IMR-90 (cell line): ENCODE measurements around the gene TNS3. TPM values are rescaled to one million over a fixed set of nuclear protein-coding genes. Genes with fewer than 3 reads are reported as not detected.

Source experiments
- ATAC-seq: fragments of 200-7000 bp; cut with Tn5 transposase; 2 replicates; pipeline ENCODE4 v1.9.1; 2020; ENCODE audit warnings: low read depth, mild to moderate bottlenecking, moderate library complexity
- BruUV-seq: library from RNA; stranded (reverse); fragments of 400-500 nt; replicated peaks from 2 replicates; lab custom pipeline; 2021; lab: Mats Ljungman, UMichigan
- CTCF ChIA-PET: fragments of 300-600 bp; formaldehyde crosslinking; extraction: SDS; loops from one replicate; lab custom pipeline; 2021; ENCODE audit warnings: antibody characterized with exemption; lab: Yijun Ruan, JAX
- POLR2A ChIA-PET: fragments of 300-600 bp; sonication (Branson Sonifier 250); formaldehyde crosslinking; loops from one replicate; lab custom pipeline; 2022; ENCODE audit warnings: antibody characterized with exemption; ENCODE audit not compliant: unreplicated experiment; lab: Charles Lee
- DNase-seq: peaks from one replicate; pipeline ENCODE4 v3.0.0; 2013
- H2AFZ ChIP-seq: replicated peaks from 2 replicates; pipeline ENCODE3; 2013; ENCODE audit warnings: low read length, mild to moderate bottlenecking; ENCODE audit not compliant: poor library complexity
- H2AK5ac ChIP-seq: 2 replicates; pipeline ENCODE4 v1.6.1; 2013; ENCODE audit warnings: low read depth, low read length, inconsistent platforms
- H2AK9ac ChIP-seq: replicated peaks from 2 replicates; pipeline ENCODE3; 2013; ENCODE audit warnings: mild to moderate bottlenecking, low read depth, low read length, moderate library complexity; ENCODE audit not compliant: poor library complexity
- H2BK120ac ChIP-seq: 2 replicates; pipeline ENCODE4 v1.6.1; 2013; ENCODE audit warnings: low read depth, low read length, inconsistent platforms
- H2BK15ac ChIP-seq: 3 replicates; pipeline ENCODE4 v1.6.1; 2013; ENCODE audit warnings: low read depth, low read length, inconsistent platforms
- H2BK20ac ChIP-seq: 2 replicates; pipeline ENCODE4 v1.6.1; 2013; ENCODE audit warnings: low read depth, mild to moderate bottlenecking, inconsistent platforms, low read length, moderate library complexity
- H2BK5ac ChIP-seq: 2 replicates; pipeline ENCODE4 v1.6.1; 2013; ENCODE audit warnings: mild to moderate bottlenecking, low read depth, low read length, inconsistent platforms; ENCODE audit not compliant: poor library complexity, severe bottlenecking
- H3K14ac ChIP-seq: replicated peaks from 2 replicates; pipeline ENCODE4 v1.6.1; 2013; ENCODE audit warnings: low read depth, low read length, inconsistent platforms
- H3K18ac ChIP-seq: 2 replicates; pipeline ENCODE4 v1.6.1; 2013; ENCODE audit warnings: low read depth, low read length, control low read depth
- H3K23ac ChIP-seq: 2 replicates; pipeline ENCODE4 v1.6.1; 2013; ENCODE audit warnings: low read depth, low read length, inconsistent platforms
- H3K27ac ChIP-seq: 2 replicates; pipeline ENCODE4 v1.5.1; 2013; ENCODE audit warnings: mild to moderate bottlenecking, control low read depth, low read length; ENCODE audit not compliant: insufficient read depth
- H3K27me3 ChIP-seq: 2 replicates; pipeline ENCODE4 v1.6.1; 2013; ENCODE audit warnings: low read length; ENCODE audit not compliant: control insufficient read depth, insufficient read depth
- H3K36me3 ChIP-seq: 2 replicates; pipeline ENCODE4 v1.6.1; 2013; ENCODE audit warnings: low read length, mixed read lengths; ENCODE audit not compliant: control insufficient read depth, insufficient read depth
- H3K4ac ChIP-seq: 2 replicates; pipeline ENCODE4 v1.6.1; 2013; ENCODE audit warnings: low read depth, low read length, inconsistent platforms
- H3K4me1 ChIP-seq: 2 replicates; pipeline ENCODE4 v1.6.1; 2013; ENCODE audit warnings: low read length, mixed read lengths; ENCODE audit not compliant: control insufficient read depth, insufficient read depth
- H3K4me2 ChIP-seq: 2 replicates; pipeline ENCODE4 v1.6.1; 2013; ENCODE audit warnings: low read depth, mild to moderate bottlenecking, control low read depth, low read length, moderate library complexity
- H3K4me3 ChIP-seq: 2 replicates; pipeline ENCODE4 v1.5.1; 2013; ENCODE audit warnings: low read depth, mild to moderate bottlenecking, control low read depth, low read length, moderate library complexity; ENCODE audit not compliant: insufficient read depth
- H3K56ac ChIP-seq: 2 replicates; pipeline ENCODE4 v1.6.1; 2013; ENCODE audit warnings: low read length, inconsistent platforms; ENCODE audit not compliant: insufficient read depth; ENCODE audit errors: extremely low read depth
- H3K79me1 ChIP-seq, 2 experiments: 2 replicates each; pipeline ENCODE4 v1.6.1; 2013; ENCODE audit warnings: low read length in 2 of 2, inconsistent platforms in 1 of 2, low read depth in 1 of 2
- H3K9ac ChIP-seq: 2 replicates; pipeline ENCODE4 v1.6.1; 2013; ENCODE audit warnings: low read depth, low read length, control low read depth
- H3K9me1 ChIP-seq: 2 replicates; pipeline ENCODE4 v1.6.1; 2013; ENCODE audit warnings: low read length, inconsistent platforms; ENCODE audit not compliant: insufficient read depth
- H3K9me3 ChIP-seq: 2 replicates; pipeline ENCODE4 v1.6.1; 2013; ENCODE audit warnings: low read length; ENCODE audit not compliant: control insufficient read depth, insufficient read depth
- H4K20me1 ChIP-seq: 2 replicates; pipeline ENCODE4 v1.6.1; 2013; ENCODE audit warnings: low read length, inconsistent platforms; ENCODE audit not compliant: insufficient read depth
- H4K5ac ChIP-seq: 2 replicates; pipeline ENCODE4 v1.6.1; 2013; ENCODE audit warnings: mild to moderate bottlenecking, low read depth, low read length, control low read depth
- H4K8ac ChIP-seq, 2 experiments: 2 replicates each; pipeline ENCODE4 v1.6.1; 2013; ENCODE audit warnings: low read depth in 2 of 2, low read length in 2 of 2, control low read depth in 1 of 2, inconsistent platforms in 1 of 2
- H4K91ac ChIP-seq: 2 replicates; pipeline ENCODE4 v1.6.1; 2013; ENCODE audit warnings: low read depth, low read length, inconsistent platforms; ENCODE audit not compliant: insufficient read depth
- CEBPB ChIP-seq: IDR thresholded peaks from 2 replicates; pipeline ENCODE4 v1.6.1; 2012; ENCODE audit warnings: low read depth, low read length, improper control_type of control experiment
- MAFK ChIP-seq: IDR thresholded peaks from 2 replicates; pipeline ENCODE4 v1.6.1; 2012; ENCODE audit warnings: low read depth, low read length, improper control_type of control experiment
- MAZ ChIP-seq: IDR thresholded peaks from 2 replicates; pipeline ENCODE4 v1.6.1; 2012; ENCODE audit warnings: low read depth, mild to moderate bottlenecking, low read length, improper control_type of control experiment, moderate library complexity, borderline replicate concordance
- POLR2A ChIP-seq: IDR thresholded peaks from 2 replicates; pipeline ENCODE4 v1.6.1; 2012; ENCODE audit warnings: mild to moderate bottlenecking, low read depth, low read length
- WGBS, 2 experiments: methylation state at CpG; one replicate each; pipeline versions ENCODE4 v1.1.5 to v1.1.7; 2013; ENCODE audit warnings: missing lambda C conversion rate in 2 of 2; ENCODE audit not compliant: insufficient read length in 1 of 2; ENCODE audit errors: extremely low coverage in 2 of 2; 5-methylcytosine and 5-hydroxymethylcytosine counted together
- dilution Hi-C: fragments of 300-500 bp; cut with HindIII; formaldehyde crosslinking; loops from one replicate; pipeline ENCODE4 v1.14.3; 2018; ENCODE audit warnings: low sequenced_read_pairs; ENCODE audit not compliant: unreplicated experiment
- in situ Hi-C: fragments of 300-500 bp; cut with MboI; formaldehyde crosslinking; loops from 3 replicates; pipeline ENCODE4 v1.14.3; 2019; ENCODE audit warnings: low sequenced_read_pairs, inconsistent platforms, mixed read lengths
- intact Hi-C: fragments of 100-400 bp; cut with micrococcal nuclease; formaldehyde crosslinking; loops from 2 replicates; pipeline ENCODE4 v1.10.0; 2022
- polyA plus RNA-seq, 3 experiments: library from polyadenylated mRNA; depleted of rRNA; stranded (reverse); fragments of >200 nt; gene quantifications; 2 replicates each; pipeline ENCODE4 v1.2.3, GENCODE V29; 2012; ENCODE audit warnings: low replicate concordance in 1 of 3
- total RNA-seq: library from RNA; depleted of rRNA; stranded (reverse); fragments of >200 nt; gene quantifications from 2 replicates; pipeline ENCODE4 v1.2.3, GENCODE V29; 2012

Gene TNS3
- total and polyA plus RNA-seq, 2 of the 4 experiments (the other 2 are of a cell fraction) = 64.3 to 79.2 TPM

GRCh38 chr7:47233996-47234395, 347.9 kb downstream of the TNS3 start:
- no peak overlapping the region for H4K8ac ChIP-seq
- TF ChIP-seq POLR2A (no peak), MAZ (no peak), MAFK (no peak), CEBPB (no peak)
- no TSS peak for BruUV-seq
- H3K79me1 ChIP-seq = no peaks in the 10 kb centered on the region
- no peak overlapping the region for H2BK15ac ChIP-seq
- no peak overlapping the region for H2AK5ac ChIP-seq
- in situ Hi-C loops = no loop called here
- dilution Hi-C loops = no loop called here
- no peak overlapping the region for H3K4me3 ChIP-seq
- no peak overlapping the region for H4K5ac ChIP-seq
- H3K27ac ChIP-seq = no peak overlapping the region
- no peak overlapping the region for H3K14ac ChIP-seq
- H3K9me3 ChIP-seq = no peaks in the 10 kb centered on the region
- H4K91ac ChIP-seq = no peak overlapping the region
- ATAC-seq (no peak), DNase-seq (no peak)
- no peak overlapping the region for H3K18ac ChIP-seq
- H2AK9ac ChIP-seq = no peak overlapping the region
- no peak overlapping the region for H2BK5ac ChIP-seq
- intact Hi-C loops = no loop called here
- H3K9ac ChIP-seq = no peak overlapping the region
- H3K9me1 ChIP-seq = no peaks in the 10 kb centered on the region
- no peak overlapping the region for H2BK120ac ChIP-seq
- ChIA-PET CTCF (interaction anchor here (1.4 kb wide), 1 partner anchor 18 kb away, joined by 3 read pairs; no protein-coding TSS in a partner anchor), POLR2A (no interaction called here)
- no peaks in the 10 kb centered on the region for H3K4me1 ChIP-seq
- H3K4ac ChIP-seq = no peak overlapping the region
- no peak overlapping the region for H2AFZ ChIP-seq
- 20% methylated on average over 1 of the region's 1 CpG; no CpG with 5 or more reads in 1 of the 2 experiments for WGBS, 2 experiments
- no peak overlapping the region for H3K56ac ChIP-seq
- H3K4me2 ChIP-seq = no peak overlapping the region
- H2BK20ac ChIP-seq = no peak overlapping the region
- no peaks in the 10 kb centered on the region for H4K20me1 ChIP-seq
- H3K23ac ChIP-seq = no peak overlapping the region
- H3K36me3 ChIP-seq = no peaks in the 10 kb centered on the region
- peaks cover 23% of the 10 kb centered on the region for H3K27me3 ChIP-seq
